UCSD-AML1 (cell line): ENCODE measurements around the gene JMJD7.

Source experiments
- DNase-seq: peaks from one replicate; lab custom pipeline; 2025; ENCODE audit not compliant: unreplicated experiment; lab: John Stamatoyannopoulos, UW

JMJD7 gene

DNA sequence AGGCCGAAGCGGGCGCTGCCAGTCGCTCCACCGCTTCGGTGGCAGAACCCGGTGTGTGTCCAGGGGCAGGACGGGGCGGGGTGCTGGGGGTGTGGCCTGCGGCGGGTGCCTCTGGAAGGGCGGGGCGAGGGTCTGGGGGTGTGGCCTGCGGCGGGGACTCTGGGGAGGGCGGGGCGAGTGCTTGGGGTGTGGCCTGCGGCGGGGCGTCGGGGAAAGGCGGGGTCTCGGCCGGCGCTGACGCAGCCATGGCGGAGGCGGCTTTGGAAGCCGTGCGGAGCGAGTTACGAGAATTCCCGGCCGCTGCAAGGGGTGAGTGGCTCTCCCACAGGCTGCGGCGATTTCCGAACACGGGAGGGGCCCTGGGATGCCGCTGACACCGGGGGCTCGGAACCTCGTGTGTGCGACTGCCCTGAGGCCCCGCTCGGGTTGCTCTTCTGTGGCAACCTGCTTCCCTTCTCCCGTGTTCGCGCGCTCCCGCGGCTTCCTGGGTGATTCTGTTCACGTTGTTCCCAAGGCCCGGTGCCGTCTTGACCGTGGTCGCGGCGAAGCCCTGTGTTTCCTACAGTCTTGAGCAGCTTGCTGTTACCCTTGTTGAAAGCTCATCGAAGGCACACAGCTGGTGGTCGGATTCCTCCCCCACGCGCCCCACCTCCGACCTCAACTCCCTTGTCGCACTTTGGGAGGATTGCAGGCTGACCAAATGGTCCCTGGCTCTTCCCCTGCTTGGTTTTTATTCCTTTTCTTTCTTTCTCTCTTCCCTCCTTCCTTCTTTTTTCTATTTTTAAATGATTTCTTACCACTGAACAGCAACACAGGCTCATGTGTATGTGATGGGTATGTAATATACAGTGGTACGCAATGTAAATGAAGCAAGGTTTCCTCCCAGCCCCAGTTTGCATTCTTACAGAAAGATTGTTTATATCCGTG lies at the start of gene JMJD7:
Gene JMJD7 (plus strand): TSS at position 213 of the 927 bp plus-strand sequence. CDS start 33 bp downstream, at position 246.
- DNase-seq: peak; percentile 92

DNA sequence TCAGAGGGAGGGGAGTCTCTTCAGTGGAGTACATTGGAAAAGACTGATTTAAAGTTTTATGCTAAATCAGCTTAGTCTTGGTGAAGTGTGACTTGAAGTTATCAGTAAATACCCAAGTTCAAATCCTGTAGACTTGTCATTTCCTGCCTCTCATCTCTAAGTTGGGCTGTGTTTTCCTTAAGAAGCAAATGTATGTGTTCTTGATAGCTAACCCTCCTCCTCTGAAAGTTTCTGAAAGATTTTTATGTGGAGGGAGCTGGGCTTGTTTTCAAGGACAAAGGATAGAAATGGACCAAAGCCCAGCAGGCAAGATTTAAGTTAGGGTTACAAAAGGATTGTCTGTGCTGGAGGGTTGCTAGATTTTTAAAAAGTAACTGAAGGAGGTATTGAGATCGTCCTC lies 49.4 kb upstream of the JMJD7 start:
- DNase-seq: no peak

DNA sequence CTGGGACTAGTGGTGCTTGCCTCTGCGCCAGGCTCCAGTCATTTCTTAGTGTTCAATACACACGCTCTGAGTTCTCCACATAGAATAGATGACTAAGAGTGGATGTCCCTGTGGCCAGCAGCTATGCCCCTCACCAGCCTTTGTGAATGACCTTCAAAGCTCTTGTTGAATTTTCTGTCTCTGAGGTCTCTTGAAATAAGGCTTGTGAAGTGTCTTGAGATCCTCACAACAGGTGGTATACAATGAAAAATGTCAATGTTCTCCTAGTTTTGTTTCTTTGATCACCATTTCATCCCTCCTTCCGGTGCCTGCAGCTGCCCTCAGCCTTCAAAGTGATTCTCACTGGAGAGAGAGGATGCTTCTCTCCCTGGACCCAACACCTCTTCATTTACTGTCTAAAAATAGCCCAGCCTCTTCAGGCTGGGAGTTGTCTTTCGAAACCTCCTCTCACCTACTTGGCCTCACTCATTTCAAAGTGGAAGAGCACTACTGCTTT lies 48.2 kb upstream of the JMJD7 start:
- no peak for DNase-seq

DNA sequence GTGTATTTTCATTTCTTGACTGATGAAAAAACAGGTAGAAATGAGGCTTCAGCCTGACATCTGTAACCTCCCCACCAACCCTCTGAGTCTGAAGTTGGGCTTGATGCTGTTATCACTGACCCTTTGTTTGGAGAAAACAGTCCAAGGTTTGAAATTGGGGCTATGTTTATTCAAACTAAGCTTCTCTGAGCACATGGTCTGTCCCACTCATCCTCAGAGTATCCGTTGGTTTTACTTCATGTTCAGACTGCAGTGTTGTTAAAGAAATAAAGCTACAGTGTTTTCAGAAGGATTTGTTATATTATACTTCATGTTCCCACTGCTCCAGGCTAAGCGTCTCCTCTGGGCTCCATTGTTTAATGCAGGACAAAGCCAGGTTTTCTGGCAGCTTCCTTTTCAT lies 47.6 kb upstream of the JMJD7 start:
- DNase-seq: no peak

DNA sequence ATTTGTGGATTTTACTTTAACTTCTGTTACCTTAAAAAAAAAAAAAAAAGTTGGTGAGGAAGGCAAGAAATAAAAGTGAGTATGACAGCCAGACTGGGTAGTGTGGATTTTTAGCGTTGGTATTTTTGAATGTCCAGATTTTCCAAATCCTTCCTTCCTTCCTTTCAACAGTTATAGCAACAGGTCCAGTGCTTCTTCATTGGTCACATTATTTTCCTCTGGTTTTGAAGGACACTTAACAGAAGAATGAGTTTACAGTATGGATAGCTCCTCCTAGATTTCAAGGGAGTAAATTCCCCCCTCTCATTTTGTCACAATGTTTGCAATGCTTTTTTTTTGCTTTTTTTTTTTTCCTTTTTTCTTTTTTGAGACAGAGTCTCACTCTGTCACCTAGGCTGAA lies 47.2 kb upstream of the JMJD7 start:
- no peak for DNase-seq

DNA sequence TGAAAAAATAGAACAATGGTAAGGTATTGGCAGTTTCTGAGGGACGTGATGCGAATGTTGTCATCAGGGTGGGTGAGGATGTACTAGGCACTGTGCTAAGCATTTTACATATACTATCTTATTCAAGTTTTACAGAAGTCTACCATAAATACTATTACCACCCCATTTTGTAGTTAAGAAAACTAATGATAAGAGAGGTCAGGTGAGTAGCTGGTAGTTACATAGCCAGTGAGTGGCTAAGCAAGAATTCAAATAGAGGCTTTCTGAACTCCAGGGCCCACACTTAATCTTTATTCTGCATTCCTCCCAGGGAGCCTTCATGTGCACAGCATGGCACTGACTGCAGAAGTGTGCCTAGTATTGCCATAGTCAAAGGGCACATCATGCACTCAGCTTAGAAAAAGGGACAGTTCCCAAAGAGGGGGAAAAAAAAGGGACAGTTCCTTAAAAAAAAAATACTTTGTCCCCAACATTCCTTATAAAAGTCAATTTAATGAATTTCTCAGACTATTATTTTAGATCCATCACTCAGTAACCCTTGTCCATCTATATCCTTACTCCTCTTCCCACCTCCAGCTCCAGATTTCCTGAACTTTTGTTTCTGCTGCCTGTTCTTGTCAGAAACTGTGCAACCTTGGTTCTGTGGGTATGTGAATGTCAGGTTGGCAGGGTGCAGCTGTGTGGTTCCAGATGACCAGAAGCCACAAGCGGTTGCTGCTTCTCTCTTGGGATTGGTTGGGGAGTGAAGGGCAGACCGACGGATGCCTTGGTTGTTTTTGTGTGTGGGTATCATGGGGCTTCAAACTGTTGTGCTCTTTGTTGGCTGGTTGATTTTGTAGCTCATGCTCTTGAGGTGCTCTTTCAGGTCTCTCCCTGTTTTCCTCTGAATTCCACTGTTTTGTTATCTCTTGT lies 45.3 kb upstream of the JMJD7 start:
- DNase-seq: peak; percentile 49

DNA sequence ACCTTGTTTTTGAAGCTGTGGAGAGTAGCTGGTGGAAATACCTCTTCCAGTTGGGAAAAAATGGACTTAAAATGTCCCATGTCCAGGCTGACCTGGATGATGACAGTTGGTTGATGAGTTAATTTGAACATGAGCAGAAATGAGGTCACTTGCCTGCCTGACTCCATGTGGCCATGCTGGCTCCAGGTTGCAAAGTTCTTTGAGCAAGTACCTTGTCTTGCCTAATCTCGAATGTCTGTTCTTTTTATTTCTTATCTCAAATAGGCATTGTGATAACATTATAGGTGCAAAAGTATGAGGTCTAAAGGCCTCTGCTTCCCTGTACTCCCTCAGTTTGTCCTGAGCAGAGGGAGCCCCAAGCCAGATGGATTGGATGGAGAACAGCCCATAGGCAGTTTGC lies 44.6 kb upstream of the JMJD7 start:
- no peak for DNase-seq

DNA sequence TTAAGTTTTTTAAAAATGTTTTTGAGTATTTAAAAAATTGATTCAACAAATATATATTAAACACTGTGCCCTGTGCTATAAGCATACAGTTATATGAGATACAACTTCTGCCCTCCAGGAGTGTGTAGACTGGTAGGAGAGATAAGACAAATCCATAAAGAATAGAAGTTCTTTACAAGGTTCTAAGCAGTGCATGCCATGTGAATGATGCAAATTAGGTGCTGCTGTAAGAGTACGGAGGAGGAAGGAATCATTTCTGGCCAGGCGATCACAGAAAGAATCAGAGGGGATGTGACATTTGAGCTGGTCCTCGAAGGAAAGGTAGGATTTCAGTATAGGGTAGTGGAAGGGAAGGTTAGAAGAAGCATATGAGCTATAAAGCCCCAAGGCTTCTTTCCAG lies 39.6 kb upstream of the JMJD7 start:
- no peak for DNase-seq

DNA sequence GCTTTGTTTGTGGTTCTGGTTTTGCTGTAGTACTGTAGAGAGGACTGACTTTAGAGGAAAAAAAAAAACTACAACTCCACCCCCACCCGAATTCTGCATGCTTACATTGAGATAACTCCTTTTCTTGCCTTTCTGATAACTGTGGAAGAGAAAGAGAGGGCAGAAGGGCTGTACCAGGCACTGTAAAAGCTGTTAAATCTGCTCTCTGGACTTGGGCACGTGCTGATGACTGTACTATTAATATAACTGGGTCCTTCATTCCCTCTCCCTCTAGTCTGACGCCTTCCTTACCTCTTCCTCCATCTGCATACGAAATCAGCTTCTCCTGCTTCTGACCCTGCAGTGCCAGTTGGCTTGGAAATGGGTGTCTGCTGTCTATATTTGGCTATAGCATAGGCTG lies 38.7 kb upstream of the JMJD7 start:
- DNase-seq: no peak

DNA sequence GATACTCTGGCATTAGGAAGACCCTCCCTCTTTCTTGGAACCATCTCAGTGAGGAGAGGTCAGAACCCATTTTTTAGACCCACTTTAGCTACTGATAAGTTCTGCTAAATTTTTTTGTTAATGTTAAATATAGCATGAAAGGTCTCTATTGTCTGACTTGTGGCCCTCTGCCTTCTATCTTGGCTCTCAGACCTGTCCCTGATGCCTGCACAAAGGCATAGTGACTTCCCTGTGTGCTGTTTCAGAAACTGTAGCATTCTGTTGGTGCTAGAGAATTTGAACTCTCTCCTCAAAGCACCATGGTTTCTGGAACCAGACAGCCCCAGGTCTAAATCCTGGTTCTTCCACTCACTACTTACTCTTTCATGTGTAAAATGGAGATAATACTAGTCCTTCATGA lies 38.2 kb upstream of the JMJD7 start:
- DNase-seq: no peak

DNA sequence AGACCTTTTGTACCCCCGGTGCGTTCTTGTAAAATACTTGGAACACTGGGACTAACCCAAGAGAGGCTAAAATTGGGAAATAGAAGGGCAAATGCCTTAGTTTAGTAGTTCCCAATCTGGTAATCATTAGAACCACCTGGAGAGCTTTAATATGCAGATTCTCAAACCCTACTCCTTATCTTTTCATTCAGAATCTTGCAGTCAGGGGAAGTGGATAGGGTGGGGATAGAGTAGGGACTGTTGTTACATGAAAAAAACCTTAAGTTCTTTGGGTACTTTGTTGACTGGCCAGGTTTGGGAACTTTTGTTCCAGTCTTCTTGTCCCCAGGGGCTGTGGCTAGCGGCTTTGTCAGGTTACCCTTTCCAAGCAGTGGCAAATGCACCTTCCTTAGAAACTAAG lies 37.7 kb upstream of the JMJD7 start:
- no peak for DNase-seq

DNA sequence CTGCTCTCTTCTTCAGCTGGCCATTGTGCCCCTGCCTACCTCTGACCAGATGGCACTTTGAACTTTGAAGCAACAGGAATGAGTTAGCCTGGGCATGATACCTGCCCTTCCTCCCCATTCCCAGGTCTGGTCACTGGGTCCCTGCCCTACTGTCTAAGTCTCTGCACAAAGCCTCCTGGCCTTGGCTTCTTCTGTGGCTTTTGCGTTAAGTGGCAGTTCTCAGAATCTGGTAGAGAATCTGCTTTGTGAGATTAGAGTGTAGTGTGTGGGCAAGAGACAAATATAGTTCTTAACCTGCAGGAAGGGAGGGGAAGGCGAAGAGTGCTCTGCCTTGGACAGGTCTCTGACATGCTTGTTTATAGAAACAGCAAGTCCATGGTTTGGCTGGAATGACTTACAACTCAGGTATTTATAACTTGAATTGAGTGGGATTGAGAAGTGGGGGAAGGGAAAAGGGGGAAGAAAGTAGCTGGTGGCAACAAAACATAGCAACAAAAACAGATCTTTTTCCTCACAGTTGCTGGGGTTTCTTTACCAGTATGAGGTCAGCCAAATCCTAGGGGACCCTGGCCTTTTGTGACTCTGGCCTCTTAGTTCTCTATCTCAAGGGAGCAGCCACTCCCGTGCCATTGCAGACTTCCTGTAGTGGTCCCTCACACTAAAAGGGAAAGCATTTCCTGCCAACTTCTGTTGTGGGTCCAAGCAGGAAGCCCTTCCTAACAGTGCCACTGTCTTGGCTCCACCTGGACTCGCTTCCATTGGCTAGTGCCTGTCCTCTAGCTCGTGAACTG lies 36.9 kb upstream of the JMJD7 start:
- DNase-seq: peak; percentile 73

DNA sequence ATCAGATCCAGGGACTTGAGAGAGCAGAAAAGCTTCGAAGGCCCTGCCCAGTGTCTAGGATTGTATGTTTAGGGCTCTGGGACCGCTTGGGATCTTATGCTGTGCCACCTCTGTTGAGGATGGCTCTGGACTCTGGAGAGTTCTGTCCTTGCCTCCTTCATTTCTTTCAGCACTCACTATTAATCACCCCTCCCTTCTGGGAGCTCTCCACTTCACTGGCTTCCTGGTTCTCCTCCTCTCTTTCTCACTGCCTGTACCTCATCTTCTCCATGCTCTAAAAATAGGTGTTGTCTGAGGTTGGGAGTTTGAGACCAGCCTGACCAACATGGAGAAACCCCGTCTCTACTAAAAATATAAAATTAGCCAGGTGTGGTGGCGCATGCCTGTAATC lies 36.4 kb upstream of the JMJD7 start:
- DNase-seq: no peak

DNA sequence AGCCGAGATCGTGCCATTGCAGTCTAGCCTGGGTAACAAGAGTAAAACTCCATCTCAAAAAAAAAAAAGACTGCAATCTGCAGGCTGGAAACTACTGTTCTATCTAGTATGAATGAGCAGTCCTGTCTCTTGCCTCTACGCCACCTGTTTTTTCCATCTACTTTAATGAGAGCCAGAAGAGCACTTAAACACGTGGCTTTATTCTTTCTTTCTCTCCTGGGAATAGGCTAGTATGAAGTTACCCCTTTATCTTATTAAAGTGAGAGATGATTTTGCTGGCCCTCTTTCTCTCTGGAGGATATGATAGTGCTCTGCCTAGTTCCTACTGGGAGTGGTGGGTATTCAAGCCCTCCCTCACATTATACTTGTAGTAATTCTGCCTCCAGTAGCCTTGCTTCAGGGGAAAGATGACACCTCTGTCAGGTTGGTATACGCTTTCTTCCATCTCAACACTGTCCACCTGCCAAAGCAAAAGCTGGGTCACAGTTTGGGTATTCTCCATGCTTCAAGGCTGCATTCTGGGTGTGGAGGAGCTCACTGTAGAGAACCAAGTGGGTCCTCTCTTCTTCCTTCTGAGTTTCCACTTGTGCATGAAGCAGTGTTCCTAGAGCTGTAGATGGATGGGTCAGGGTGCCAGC lies 35.8 kb upstream of the JMJD7 start:
- no peak for DNase-seq

DNA sequence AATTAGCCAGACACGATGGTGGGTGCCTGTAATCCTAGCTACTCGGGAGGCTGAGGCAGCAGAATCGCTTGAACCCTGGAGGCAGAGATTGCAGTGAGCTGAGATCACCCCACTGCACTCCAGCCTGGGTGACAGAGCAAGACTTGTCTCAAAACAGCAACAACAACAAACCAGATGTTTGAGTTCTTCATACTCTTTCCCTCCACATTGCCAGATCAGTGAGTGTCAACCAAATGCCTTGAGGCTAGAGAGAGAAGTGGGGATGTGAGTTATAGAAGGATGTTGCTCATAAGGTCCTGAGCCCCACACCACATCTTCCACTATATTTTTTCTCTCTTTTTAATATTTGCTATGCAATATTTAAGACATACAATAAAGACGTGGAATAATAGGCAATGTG lies 33.8 kb upstream of the JMJD7 start:
- no peak for DNase-seq

DNA sequence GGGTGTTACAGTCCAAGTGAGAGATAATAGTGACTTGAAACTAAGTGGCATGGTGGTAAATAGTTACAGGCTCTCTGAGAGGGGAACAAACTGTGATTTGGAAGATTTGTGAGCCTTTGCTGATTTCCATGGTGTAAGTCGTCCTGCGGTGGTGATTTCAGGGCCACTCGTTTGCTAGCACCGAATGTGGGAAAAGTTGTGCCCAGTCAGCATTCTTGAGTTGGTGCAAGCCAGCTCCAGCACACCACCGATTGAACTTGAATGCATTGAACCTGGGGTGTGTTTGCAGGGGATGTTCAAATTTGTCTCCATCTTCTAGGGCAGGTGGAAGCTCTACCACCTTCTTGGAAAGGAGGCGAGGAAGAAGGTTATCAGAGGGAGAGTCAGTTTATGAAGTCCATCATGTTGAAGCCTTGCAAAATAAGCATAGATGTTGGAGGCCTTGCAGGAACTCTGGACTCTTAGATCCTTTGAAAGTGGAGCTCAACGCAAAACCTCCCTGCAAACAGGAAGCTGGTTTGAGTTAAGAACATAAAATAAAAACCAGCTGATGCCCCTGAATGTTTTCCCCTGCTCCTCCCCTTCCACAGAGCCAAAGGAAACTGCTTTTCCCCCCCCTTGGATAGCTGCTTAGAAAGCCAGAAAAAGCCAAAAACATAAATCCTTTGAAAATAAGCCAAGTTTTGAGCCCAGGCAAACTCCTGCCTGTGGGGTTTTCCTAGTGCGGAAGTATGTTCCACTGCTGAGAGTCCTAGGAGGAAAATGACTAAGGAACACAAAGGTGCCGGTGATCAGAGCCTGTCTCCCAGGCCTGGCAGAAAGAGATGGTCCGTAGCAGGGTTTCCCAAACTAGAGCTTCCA lies 31.7 kb upstream of the JMJD7 start:
- DNase-seq: no peak

DNA sequence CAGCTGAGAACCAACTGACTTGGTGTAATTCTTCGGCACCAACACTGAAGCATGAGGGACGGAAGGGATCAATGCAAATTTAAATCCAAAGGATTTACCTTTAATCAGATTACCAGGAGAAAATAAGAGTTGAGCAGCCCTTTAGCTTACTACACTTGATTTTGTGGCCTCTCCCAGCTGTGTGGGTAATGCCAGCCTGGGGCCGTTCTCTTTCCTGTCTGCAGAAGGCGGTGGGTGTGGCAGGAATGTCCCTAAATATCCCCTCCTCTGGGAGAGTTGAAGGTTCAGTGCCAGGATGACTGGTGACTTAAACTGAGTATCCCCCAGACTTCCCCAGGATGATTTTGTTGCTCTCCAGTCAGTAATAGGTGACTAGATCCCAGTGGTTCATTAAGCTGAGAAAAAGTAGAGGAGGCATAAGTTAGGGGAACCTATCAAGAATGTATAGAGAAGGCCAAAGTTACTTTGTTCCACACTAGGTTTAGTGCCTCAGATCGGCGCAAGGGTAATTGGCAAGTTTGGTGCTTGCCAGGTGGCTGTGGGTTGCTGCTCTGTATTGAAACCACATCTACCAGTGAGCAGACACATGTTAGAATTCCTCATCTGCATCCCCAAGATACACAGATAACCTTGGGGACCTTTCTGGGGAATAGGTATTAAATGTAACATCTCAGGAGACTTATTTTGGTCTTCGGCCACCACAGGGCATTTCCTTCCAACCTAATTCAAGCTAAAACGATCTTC lies 30.5 kb upstream of the JMJD7 start:
- no peak for DNase-seq

DNA sequence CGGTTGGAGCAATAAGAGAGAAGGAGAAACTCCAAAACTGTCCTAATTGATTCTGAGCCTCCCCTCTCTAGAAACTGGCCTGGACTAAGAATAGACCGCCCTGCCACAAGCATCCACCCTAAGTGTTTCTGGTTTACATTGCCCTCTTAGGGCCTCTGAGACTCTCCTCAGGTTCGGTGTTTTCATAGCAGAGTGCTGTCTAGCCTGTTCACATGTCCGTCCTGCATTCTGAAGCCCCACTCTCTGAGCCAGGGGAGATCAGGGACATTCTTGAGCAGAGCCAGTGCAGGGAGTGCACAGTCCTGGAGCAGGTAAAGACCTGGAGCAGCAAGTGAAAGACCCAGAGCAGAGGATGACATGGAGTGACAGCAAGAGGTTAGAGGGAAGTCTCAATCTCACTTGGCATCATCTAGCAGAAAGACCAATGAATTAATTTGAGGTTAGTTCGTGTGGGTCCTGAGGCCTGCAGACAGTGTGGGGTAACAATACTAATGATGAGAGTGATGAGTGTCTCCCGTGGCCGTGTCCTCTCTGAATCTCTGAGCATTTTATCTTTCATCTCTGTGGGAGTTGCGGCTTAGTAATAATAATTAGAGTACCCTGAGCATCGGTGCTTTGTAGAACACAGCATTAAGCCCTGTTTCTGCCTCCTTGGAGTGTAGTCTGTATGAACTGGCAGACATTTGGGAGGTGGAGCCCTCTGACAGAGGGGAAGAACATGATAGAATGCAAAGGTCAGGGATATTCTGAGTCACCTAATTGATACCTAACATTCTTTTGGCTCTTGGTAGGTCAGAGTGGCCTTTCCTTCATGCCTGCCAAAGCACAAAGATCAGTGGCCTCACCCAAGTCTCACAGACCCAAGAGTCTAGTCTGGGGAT lies 29.0 kb upstream of the JMJD7 start:
- DNase-seq: no peak
